ENCODE data around the gene NKAIN2.
"Not testable (repeated sequence)": the region's sequence is repeated elsewhere in the genome, so short reads cannot be mapped to it uniquely, and the experiment has no call there.

NKAIN2 gene

GRCh38 chr6:124119596-124119995 lies 315.9 kb downstream of the NKAIN2 start:
- DNase-seq = peak; percentile 98

DNA sequence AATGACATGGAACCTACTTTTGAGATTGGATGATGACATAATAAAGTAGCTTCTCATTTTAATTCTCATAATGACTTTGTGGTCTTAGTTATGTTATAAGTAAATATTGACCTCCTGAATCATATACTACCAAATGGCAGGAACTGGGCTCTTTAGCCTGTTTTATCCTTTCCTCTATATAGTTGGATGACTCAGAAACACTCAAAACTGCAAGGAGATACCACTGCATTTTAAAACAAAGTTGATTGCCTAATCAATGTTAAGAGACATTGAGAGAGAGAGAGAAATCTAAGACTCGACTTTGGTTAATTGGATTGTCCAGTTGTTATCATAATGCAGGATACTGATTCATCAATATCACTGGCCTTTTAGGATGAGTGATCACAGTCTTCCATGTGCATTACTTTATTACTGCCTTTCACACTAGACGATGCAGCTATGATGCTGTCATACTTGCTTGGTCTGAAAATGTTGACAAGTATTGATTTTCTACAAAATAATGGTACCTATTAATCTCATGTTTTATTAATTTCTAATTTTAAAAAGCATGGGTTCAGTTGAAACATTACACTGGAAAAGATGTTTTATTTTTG lies 320.0 kb downstream of the NKAIN2 start:
- no peak for DNase-seq

- no peak for DNase-seq
These were observed 327.6 kb downstream of the NKAIN2 start for GRCh38 chr6:124131259-124131658.

DNA sequence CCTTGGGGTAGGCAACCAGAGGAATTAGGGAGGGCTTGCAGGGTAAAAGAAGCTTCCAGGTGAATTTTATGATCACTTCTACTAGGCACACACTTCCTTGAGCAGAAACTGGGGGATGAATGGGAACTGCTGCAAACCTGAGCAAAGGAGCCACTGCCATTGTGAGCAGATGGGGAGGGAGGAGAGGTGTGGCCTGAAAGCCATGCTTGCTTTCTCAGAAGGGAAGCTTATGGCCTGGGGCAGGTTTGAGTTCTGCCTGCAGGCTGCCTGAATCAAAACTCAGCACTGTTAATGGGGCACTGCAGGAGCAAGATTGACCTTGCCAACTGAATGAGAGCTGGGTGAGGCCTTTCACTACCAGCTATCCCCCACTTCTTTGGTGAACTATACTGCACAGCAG lies 328.1 kb downstream of the NKAIN2 start:
- no peak for DNase-seq

GRCh38 chr6:124132256-124132655 lies 328.6 kb downstream of the NKAIN2 start:
- no peak for DNase-seq

DNA sequence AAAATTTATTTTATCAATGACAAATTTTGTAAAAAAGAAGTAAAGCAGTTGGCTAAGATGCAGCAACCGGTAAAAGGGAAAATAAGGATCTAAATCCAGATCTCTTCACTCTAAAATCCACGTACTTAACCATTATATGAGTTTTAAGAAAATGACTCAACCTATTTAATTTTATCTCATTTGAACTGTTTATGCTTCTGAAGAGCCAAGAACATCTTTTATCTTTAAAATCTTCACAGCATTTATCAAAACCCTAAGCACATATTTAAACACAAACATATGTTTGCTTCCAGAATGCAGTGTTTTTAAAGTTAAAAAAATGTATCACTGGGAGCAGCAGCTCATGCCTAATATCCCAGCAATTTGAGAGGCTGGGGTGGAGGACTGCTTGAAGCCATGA lies 339.2 kb downstream of the NKAIN2 start:
- DNase-seq = no peak

GRCh38 chr6:124143435-124143834 lies 339.8 kb downstream of the NKAIN2 start:
- no peak for DNase-seq

- no peak for DNase-seq
These were observed 344.0 kb downstream of the NKAIN2 start for GRCh38 chr6:124147621-124148020.

GRCh38 chr6:124148236-124148957 lies 344.7 kb downstream of the NKAIN2 start:
- no peak for DNase-seq

DNA sequence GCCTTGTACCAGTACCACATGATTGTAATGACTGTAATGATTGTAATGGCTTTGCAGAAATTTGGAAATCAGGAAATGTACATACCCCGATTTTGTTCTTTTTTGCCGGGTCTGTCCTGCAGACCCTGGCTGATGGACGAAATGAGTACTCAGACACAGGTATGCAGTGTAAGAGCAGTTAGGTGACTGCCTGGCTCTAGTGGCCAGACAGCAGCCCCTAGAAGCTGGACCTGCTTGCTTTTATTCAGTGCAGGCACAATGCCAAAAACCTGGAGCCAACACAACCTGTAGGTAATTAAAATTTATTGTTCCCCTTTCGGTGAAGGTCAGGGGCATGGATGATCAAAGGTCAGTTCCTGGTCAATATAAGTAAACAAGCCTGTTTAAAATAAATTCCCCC lies 346.0 kb downstream of the NKAIN2 start:
- DNase-seq = peak; percentile 51

- DNase-seq = no peak
These were observed 354.4 kb downstream of the NKAIN2 start for GRCh38 chr6:124158024-124158423.

GRCh38 chr6:124163676-124164075 lies 360.0 kb downstream of the NKAIN2 start:
- DNase-seq = no peak

- no peak for DNase-seq
These were observed 360.7 kb downstream of the NKAIN2 start for GRCh38 chr6:124164343-124164742.

DNA sequence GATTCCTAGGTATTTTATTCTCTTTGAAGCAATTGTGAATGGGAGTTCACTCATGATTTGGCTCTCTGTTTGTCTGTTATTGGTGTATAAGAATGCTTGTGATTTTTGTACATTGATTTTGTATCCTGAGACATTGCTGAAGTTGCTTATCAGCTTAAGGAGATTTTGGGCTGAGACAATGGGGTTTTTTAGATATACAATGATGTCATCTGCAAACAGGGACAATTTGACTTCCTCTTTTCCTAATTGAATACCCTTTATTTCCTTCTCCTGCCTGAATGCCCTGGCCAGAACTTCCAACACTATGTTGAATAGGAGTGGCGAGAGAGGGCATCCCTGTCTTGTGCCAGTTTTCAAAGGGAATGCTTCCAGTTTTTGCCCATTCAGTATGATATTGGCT lies 363.6 kb downstream of the NKAIN2 start:
- DNase-seq = not testable (repeated sequence)

DNA sequence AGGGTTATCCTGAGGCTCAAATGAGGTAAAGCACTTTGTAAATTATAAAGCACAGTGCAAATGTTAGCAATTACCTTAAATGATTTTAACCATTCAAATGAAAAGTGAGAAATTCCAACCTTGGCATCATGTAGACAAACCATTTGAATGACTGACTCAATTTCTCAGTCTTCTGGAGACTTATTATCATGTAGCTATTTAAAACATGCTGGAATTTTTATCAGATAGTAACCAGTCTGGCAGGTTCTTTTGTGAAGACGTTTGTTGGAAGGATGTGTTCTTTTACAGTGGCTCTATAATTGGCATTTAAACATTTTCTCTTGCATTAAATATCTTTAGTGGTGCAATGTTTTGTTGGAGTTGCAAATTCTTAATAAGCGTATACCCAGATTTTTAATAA lies 386.6 kb downstream of the NKAIN2 start:
- DNase-seq = no peak

DNA sequence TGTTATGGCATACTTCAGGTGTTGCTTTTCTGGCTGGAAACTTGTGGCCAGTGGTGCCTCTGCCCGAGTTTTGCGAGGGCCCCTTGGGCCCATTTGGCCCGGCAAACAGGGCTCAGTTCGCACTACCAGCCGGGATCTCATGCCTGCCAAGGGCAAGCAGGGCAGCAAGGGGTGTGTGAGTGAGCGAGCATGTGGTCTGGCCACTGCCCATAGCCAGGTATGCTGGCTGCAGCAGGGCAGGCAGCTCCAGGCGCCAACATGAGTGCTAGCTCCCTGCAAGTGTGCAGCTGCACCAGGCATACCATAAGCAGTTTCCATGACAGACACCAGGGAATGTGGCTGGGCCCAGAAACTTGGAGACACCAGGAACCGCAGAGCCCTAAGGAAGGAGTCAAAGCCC lies 389.5 kb downstream of the NKAIN2 start:
- DNase-seq = no peak

- DNase-seq = no peak
These were observed 393.5 kb downstream of the NKAIN2 start for GRCh38 chr6:124197148-124197547.

GRCh38 chr6:124199286-124199685 lies 395.6 kb downstream of the NKAIN2 start:
- no peak for DNase-seq

GRCh38 chr6:124200661-124201060 lies 397.0 kb downstream of the NKAIN2 start:
- peak; percentile 76 for DNase-seq

GRCh38 chr6:124203101-124203811 lies 399.6 kb downstream of the NKAIN2 start:
- no peak for DNase-seq

DNA sequence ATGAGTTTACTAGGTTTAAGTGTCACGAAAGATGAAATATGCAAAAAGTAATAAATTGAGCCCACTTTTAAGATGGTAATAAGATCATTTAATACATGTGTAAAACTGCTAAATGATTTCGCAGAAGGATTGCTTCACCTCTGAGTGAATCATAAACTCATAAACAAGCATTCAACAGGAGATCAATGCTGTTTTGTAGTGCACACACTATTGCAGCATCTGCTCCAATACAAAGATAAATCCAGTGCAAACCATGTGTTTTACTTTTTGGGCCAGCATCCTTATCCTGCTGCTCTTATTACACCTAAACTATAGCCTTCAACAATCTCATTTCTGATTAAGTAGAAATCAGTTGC lies 400.1 kb downstream of the NKAIN2 start:
- DNase-seq = no peak

DNA sequence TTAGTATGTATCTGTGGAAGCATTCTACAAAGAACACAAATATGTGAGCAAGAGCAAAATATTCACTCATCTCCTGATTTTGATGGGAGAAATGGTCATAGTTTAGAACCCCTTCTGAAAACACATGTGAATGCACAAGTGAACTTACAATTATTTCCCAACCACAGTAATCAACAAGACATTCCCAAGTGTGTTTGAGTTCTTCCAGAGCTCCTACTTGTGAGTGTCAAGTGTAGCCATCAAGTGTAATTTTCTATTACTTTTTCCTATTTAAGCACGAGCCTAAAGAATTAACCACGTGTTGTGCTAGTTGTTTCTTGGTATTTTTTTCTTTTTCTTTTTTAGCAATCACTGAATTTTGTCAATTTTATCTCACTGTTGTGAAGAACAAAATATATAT lies 402.3 kb downstream of the NKAIN2 start:
- DNase-seq = no peak

DNA sequence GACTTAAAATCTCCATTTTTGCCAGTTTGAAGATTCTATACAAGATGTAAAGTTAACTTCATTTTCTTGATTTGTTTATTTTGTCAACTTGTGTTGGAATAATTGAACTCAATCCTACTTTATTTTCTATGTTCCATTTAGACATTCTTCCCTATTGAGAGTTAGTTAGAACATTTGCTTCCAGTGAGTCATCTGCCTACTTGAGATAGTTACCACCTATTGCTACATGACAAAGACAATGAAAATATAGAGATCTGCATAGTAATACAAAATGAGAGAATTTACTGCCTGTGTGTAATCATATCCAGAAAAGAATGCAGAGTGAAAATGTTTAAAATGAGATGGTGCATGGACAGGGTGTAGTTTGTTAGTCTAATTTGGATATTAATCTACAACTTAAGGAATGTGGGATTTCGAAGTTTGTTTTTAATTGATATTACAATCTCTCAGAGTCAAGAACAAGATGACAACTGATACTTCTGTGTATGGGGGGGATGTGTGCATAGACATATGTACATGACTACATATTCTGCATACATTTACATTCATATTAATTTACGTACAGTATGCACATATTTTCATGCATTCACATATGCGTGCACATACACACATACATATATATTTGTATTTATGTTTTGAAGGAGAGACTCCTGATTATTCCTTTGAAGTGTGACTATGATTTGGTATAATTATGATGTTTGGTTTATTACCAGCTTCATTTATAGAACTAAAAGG lies 420.1 kb downstream of the NKAIN2 start:
- DNase-seq = no peak

GRCh38 chr6:124226396-124226795 lies 422.7 kb downstream of the NKAIN2 start:
- no peak for DNase-seq
